NAMALWA (cell line): Measurements from ENCODE around the gene VSIR.

Experiments
- DNase-seq: peaks from one replicate; pipeline ENCODE4 v3.0.0-alpha.2; 2015; ENCODE audit warnings: low spot score

VSIR gene

GRCh38 chr10:71782221-71782916, 9.0 kb upstream of the VSIR start:
- DNase-seq: no peak

- DNase-seq: no peak
Measured at GRCh38 chr10:71780719-71781118, 7.4 kb upstream of the VSIR start.

- DNase-seq: no peak
Measured at GRCh38 chr10:71780156-71780555, 6.8 kb upstream of the VSIR start.

GRCh38 chr10:71779641-71780040, 6.3 kb upstream of the VSIR start:
- DNase-seq: no peak

- no peak for DNase-seq
Measured at GRCh38 chr10:71778071-71778825, 4.9 kb upstream of the VSIR start.

- DNase-seq: no peak
Measured at GRCh38 chr10:71777213-71777985, 4.1 kb upstream of the VSIR start.

GRCh38 chr10:71776481-71776925, 3.2 kb upstream of the VSIR start:
- DNase-seq: no peak

GRCh38 chr10:71774916-71775702, 1.8 kb upstream of the VSIR start:
- no peak for DNase-seq

GRCh38 chr10:71772832-71773220, 494 bp downstream of the VSIR start:
- no peak for DNase-seq

GRCh38 chr10:71771821-71772617, 1.3 kb downstream of the VSIR start:
- DNase-seq: no peak

- DNase-seq: no peak
Measured at GRCh38 chr10:71771204-71771603, 2.1 kb downstream of the VSIR start.

- DNase-seq: no peak
Measured at GRCh38 chr10:71770789-71771188, 2.5 kb downstream of the VSIR start.

GRCh38 chr10:71770255-71770654, 3.1 kb downstream of the VSIR start:
- DNase-seq: no peak

GRCh38 chr10:71769279-71769823, 4.0 kb downstream of the VSIR start:
- no peak for DNase-seq

GRCh38 chr10:71767420-71768035, 5.8 kb downstream of the VSIR start:
- no peak for DNase-seq

- DNase-seq: peak; percentile 16
Measured at GRCh38 chr10:71766717-71767419, 6.5 kb downstream of the VSIR start.

- DNase-seq: no peak
Measured at GRCh38 chr10:71765906-71766716, 7.2 kb downstream of the VSIR start.

- no peak for DNase-seq
Measured at GRCh38 chr10:71765176-71765904, 8.0 kb downstream of the VSIR start.
